Suppressor macrophage treated with lipopolysaccharide for 1 hour (primary cell): ENCODE measurements around the gene CFD.
A peak's percentile ranks its signal among the peaks of the same experiment; 100 is the strongest.
"Not testable (repeated sequence)": the region's sequence is repeated elsewhere in the genome, so short reads cannot be mapped to it uniquely, and the experiment has no call there.

ENCODE experiments used
- DNase-seq, 3 donors: peaks; one replicate each; pipeline ENCODE4 v3.0.0-alpha.2; 2020 to 2022

The CFD gene

DNA sequence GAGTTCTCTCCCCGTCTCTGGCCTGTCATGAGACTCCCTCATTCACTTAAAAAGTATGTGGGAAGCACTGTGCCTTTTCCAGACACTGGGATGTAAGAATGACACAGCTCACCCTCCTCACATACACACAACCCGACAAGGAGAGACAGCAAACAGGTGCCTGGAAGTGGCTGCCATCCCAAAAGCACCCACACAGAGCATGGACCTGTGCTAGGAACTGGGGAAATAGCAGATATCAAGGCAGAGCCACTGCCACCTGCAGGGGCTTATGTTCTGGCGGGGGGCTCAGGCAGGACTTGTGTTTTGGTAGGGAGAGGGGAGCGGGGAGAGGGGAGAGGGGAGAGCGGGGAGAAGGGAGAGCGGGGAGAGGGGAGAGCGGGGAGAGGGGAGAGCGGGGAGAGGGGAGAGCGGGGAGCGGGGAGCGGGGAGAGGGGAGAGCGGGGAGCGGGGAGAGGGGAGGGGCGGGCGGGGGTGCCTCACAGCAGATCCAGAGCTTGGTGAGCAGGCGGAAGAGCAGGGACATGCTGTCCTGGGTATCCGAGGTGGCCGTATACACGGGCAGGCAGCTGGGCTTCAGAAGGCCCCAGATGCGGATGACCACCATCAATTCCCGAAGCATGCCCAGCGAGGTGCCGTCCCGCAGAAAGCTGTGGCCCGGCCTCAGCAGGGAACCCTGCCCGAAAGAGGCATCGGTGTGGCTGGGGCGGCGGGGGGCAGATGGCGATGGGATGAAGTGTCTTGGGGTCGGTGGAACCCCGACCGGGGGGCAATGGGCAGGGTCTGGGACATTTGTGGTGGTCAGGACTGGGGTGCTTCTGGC is 12.2 kb downstream of the CFD start:
- no peak for DNase-seq

DNA sequence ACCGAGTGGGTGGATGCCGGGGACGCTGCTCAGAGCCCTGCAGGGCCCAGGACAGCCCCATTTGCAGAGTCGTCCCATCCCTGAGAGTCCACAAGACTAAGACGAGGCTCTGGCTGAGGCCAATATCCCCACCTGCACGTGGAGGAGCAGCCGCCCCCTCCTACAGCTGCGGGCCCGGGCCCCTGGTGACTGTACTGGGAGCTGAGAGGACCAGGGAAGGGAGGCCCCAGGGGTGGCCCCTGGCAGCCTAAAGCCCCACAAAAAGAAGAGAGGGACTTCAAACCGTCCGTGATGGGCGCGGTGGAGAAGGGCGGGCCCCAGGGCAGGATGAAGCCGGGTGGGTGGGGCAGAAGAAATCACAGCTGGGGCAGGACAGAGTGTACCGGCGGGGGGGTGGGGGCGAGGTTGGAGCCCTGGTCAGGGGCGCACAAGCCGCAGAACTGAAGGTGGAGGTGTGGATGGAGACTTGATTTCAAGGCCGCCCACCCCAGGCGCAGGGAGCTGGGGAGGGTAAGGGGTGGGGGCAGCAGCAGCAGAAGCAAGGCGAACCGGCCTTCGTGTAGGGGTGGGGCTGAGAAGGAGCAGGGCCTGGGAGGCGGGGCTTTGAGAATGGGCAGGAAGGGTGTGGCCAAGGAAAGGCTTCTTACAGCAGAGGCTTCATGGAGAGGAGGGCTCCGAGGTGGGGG is 12.9 kb downstream of the CFD start:
- peak; percentile 63 to 81 (median 70) for DNase-seq

DNA sequence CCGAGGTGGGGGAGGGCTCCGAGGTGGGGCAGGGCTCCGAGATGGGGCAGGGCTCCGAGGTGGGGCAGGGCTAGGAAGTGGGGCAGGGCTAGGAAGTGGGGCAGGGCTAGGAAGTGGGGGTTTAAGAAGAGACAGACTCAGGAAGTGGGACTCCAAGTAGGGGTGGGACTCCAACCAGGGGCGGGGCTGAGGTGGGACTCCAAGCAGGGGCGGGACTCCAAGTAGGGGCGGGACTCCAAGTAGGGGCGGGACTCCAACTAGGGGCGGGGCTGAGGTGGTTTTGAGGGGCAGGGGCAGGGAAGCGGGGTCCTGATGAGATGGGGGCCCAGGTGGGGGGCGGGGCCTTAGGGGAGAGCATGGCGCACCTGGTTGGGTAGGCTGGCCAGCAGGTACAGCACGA is 13.6 kb downstream of the CFD start:
- peak; percentile 39 to 65 (median 51) for DNase-seq

DNA sequence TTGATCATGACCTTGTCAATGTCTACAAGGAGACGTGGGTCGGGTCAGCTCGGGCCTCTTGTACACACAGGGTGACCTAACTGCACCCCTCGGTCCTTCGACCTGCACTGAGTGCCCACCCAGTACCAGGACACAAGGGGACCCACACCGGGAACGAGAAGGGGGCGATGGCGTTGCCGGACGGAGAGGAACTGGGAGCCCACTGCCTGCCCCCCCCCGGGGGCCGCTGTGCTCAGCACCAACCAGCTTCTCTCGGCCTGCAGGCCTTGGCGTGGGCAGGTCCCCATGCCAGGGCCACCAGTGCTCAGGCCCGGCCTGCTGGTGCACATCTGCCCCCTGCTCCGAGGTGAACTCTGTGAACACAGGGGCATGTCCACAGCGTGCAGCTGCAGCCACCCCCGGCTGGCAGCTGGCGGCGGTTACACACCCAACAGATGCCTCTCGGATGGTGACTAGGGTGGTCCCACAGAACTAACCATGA is 14.1 kb downstream of the CFD start:
- DNase-seq, result no peak

DNA sequence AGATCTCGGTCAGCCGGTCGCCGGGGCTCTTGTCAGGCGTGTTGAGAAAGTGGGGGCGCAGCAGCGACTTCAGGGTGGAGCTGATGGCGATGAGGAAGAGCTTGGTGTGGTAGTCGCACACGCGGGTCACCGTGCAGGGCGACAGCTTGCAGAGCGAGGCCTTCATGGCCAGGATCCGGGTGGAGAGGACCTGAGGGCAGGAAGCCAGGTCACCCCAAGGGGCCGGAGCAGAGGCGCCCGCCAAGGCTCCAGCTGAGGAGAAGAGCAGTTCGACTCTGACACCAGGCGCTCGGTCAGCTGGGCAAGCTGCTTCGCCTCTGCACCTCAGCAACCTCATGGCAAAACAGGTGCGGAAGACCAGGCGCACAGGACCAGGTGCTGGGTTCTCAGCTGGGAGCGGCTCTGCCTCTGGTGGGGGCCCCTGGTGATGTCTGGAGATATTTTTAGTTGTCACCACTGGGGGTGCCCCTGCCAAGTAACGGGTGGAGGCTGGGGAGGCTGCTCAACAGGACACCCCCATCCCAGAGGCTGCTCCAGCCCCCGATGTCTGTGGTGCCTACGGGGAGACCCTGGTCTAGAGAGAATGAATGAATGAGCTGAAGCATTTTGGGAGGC is 15.9 kb downstream of the CFD start:
- DNase-seq, result no peak

DNA sequence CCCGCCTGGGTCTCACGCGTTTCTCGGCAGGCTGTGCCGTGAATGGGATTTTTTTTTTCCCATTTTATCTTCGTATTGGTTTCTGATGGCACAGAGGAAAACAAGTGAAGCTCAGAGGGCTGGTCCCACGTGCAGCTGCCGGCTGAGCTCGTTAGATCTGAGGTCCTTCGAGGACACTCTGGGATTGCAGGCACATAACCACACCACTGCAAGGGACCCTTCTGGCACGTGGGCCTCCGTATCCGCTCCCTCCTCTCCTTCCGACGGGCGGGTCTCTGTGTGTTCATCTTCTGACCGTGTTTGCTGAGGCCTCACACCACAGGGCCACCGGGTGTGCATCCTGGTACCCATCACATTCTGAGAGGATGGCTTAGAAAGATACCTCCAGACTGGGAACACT is 16.6 kb downstream of the CFD start:
- no peak for DNase-seq

DNA sequence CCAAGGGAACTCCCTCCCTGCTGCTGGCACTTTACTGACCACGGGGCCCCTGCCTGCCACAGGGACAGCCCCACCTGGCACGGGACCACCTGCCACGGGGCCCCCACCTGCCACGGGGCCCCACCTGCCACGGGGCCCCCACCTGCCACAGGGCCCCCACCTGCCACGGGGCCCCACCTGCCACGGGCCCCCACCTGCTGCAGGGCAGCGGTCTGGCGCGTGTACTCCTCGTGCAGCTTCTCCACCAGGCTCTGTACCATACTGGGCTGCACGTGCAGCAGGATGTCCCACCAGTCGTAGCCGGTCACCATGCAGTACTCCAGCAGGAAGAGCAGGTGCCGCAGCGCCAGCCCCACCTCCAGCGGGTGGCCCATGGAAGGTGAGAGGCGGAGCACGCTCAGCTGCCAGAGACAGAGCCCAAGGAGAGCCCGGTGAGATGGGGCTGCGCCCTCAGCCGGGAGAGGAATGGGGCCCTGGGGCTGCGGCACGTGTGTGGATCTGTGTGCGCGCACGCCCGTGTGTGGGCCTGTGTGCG is 17.4 kb downstream of the CFD start:
- no peak for DNase-seq

DNA sequence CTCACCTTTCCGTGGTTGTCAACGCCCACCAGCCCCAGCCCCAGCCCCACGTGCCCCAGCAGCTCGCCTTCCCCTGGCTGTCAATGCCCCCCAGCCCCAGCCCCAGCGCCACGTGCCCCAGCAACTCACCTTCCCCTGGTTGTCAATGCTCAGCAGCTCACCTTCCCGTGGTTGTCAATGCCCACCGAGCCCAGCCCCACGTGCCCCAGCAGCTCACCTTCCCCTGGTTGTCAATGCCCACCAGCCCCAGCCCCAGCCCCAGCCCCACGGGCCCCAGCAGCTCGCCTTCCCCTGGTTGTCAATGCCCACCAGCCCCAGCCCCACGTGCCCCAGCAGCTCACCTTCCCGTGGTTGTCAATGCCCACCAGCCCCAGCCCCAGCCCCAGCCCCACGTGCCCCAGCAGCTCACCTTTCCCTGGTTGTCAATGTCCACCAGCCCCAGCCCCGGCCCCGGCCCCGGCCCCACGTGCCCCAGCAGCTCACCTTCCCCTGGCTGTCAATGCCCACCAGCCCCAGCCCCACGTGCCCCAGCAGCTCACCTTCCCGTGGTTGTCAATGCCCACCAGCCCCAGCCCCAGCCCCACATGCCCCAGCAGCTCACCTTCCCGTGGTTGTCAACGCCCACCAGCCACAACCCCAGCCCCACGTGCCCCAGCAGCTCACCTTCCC is 18.7 kb downstream of the CFD start:
- not testable (repeated sequence) for DNase-seq

DNA sequence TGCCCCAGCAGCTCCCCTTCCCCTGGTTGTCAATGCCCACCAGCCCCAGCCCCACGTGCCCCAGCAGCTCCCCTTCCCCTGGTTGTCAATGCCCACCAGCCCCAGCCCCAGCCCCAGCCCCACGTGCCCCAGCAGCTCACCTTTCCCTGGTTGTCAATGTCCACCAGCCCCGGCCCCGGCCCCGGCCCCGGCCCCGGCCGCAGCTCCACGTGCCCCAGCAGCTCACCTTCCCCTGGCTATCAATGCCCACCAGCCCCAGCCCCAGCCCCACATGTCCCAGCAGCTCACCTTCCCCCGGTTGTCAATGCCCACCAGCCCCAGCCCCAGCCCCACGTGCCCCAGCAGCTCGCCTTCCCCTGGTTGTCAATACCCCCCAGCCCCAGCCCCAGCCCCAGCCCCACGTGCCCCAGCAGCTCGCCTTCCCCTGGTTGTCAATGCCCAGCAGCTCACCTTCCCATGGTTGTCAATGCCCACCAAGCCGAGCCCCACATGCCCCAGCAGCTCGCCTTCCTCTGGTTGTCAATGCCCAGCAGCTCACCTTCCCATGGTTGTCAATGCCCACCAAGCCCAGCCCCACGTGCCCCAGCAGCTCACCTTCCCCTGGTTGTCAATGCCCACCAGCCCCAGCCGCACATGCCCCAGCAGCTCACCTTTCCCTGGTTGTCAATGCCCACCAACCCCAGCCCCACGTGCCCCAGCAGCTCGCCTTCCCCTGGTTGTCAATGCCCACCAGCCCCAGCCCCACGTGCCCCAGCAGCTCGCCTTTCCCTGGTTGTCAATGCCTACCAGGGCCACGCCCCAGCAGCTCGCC is 19.5 kb downstream of the CFD start:
- not testable (repeated sequence) for DNase-seq

DNA sequence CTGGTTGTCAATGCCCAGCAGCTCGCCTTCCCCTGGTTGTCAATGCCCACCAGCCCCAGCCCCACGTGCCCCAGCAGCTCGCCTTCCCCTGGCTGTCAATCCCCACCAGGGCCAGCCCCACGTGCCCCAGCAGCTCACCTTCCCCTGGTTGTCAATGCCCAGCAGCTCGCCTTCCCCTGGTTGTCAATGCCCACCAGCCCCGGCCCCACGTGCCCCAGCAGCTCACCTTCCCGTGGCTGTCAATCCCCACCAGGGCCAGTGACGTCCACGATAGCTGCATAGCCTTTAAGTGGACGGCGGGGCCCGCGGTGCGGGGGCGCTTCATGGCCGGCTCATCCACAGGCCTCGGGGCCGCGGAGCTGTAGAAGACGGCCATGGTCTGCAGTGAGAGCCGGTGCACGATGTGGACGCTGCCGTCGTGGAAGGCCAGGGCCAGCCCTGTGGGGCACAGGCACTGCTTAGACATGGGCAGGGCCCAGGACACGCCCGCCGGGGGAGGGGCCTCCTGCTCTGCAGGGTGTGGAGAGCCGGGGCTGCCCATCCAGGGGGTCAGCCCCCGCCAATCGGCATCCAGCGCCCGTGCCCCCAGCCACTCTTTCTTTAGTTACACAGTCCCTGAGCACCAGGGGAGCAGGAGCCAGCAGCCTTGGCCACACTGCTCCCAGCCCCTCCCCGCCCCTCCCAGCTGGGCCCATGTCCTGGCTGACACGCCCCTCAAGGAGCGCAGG is 20.4 kb downstream of the CFD start:
- DNase-seq, result no peak

DNA sequence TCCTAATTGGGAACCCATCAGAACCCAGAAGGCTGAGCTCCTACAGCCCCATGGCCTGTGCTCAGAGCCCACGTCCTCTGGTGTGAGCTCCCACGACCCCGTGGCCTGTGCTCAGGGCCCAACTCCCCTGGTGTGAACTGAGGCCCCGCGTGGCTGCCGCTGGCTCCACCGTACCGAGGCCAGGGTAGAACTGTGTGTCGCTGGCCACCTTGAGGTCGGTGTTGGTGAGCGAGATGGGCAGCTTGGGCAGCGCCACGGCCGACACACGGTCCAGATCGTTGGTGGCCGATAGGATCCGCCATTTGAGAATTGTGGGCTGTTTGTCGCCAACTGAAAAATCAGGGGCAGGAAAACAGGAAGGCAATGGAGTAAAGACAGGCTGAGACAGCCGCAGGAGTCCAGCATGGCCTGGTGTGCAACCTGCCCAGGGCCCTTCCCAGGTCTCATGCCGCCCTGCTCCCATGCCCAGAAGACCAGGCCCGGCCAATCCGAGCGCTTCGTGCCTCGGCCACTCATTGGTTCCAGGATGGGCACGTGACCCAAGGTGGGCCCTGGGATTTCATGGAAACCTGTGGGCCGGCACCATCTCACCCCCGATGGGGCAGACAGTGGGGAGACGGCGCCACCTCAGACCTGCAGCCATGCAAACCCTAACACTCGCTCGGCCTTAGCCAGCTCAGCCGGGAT is 22.1 kb downstream of the CFD start:
- no peak for DNase-seq

DNA sequence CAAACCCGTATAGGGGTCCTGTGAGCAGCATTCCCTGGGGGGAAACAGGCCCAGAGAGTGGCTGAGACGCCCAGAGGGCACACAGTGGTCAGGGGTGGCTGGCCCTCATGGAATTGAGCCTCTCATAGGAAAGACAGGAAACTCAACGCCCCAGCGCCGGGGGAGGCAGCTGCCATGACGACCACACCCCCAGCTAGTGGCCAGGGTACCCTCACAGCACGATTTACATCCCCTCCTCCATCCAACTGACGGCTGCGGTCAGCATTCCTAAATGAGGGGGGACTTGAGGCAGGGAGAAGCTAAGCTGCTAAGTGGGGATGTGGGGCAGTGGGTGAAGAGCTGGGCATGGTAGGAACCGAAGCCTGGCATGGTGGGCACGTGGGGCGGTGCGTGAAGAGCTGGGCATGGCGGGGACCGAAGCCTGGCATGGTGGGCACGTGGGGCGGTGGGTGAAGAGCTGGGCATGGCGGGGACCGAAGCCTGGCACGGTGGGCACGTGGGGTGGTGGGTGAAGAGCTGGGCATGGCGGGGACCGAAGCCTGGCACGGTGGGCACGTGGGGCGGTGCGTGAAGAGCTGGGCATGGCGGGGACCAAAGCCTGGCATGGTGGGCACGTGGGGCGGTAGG is 23.5 kb downstream of the CFD start:
- DNase-seq, result no peak

DNA sequence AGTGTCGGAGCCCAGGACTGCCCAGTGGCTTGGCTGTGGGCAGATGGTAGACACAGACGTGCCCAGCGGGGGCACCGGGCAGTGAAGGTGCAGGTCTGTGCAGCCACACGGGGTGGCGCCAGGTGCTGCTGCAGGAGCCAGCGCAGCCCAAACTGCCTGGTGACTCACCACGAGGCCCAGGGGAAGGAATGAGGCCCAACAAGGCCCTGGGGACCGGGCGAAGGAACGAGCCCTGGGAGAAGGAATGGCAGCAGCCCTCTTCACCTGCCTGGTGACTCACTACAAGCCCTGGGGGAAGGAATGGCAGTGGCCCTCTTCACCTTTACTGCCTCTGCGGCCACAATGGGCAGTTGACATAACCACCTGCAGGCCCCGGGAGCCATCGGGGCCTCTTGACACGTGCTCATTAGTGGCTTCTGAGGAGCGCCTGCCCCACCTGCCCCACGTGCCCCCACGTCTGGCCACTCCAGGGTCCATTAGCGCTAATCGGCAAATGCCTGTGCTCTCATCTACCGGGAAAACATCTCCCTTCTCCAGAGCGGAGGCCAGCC is 24.3 kb downstream of the CFD start:
- no peak for DNase-seq

DNA sequence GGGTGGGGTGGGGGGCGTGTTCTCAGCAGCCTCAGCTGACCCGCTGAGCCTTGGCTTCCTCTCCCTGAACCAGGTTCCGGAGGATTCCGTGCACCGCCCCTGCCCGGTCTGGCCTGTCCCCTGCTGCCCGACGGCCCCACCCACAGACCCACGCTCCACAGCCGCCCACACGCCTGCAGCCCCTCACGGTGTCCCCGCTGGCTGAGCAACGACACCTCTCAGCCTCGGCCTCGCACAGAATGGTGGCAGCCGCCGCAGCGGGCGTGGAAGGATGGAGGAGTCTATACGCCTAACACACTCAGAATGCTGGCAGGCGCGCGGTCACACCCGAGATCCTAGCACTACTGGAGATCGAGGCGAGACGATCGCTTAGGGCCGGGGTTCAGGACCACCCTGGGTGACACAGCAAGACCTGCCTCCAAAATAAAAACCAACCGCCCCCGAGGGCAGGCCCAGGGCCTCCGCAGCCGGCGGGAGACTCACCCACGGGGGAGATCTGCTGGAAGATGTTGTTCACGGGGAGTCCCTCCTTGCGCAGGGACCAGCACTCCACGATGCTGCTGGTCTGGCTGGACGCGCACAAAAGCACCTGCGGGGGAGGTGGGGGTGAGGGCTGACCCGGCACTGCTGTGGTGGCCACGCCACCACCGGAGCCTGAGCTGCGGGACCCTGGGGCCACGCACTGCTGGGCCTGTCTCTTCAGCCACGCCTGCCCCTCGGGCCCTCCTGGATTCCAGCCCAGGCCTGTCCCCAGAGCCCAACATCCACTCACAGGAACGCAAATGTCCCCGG is 25.2 kb downstream of the CFD start:
- DNase-seq, result no peak

DNA sequence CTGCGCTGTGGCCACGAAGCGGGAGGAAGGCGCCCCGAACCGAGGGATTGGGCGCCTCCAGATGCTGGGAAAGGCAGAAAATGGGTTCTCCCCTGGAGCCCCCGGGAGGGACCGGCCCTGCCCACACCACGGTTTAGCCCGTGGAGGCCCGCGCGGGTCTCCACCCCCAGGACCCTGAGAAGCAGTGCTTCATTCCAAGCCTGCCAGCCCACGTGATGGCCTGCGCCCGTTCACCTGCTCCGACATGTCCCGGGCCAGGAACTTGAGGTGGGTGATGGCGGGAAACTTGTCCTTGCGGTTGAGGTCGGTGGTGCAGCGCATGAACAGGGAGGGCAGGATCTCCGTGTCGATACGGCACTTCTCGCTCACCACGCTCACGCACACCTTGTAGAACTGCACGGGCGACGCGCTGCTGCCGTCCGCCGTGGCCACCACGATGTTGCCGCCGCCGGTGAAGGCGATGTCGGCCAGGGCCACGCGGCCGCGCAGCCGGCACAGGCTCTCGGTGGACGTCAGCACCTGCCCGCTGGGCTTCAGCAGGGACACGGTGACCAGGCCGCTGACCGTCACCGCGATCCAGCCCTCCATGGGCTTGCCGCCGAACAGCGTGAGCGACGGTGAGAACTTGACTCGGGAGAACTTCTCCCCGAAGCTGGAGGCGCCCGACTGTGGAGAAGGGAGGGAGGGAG is 26.2 kb downstream of the CFD start:
- no peak for DNase-seq

DNA sequence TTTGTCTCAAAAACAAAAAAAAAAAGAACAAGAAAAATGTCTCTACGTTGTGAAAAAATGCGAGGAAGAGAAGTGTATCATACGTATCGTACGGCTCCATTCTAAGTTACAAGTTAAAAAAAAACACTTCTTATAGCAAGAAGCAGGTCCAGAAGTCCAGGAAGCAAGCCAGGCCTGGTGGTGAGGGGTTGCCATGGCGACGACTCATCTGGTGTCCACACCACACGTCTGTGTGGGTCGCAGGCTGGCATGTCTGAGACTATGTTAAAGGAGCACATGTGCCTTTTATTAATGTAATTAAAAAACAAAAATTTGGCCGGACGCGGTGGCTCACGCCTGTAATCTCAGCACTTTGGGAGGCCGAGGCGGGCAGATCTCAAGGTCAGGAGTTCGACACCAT is 27.6 kb downstream of the CFD start:
- peak; percentile 40 to 44 (median 41) for DNase-seq

DNA sequence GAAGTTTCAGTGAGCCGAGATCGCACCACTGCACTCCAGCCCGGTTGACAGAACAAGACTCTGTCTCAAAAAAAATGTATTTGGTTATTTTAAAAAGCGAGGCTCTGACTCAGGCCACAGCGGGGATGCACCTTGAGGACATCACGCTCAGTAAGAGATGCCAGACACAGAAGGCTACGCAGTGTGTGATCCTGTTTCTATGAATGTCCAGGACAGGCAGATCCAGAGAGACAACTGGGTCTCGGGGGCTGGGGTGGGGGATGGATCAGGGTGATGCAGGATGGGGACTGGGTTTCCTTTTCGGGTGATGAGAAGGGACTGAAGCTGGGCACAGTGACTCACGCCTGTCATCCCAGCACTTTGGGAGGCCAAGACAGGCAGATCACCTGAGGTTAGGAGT is 28.1 kb downstream of the CFD start:
- no peak for DNase-seq

DNA sequence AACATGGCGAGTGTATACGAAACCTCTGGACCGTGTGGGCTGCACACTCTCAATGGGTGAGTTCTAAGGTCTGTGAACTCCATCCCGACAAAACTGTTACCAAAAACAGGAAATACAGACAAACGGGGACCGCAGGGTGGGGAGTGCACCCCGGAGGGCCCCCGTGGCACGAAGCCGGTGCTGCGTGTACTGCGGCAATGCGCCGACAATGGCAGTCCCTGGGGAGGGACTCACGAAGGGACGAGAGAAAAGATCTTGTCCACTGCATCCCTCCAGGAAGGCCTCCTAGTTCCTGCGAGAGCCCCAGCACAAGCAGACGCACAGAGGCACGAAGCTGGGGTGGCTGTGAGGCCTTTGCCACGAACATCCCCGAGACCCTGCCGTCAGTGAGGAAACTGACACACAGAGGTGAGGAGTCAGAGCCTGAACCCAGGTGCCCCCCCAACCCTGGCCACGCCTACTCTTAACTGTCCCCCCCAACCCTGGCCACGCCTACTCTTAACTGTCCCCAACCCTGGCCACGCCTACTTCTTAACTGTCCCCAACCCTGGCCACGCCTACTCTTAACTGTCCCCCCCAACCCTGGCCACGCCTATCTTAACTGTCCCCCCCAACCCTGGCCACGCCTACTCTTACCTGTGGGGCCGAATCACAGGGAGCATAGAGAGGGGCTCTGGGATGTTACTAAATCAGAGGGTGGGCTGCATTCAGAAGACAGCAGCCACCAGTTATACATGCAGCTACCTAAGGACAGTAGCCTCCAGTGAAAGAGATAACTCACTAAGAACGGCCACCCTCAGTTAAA is 29.3 kb downstream of the CFD start:
- DNase-seq, result no peak
